HG03196 (cell line): ENCODE results near the gene PTGES3.
A peak's percentile ranks its signal among the peaks of the same experiment; 100 is the strongest.
"Not testable (repeated sequence)": the region's sequence is repeated elsewhere in the genome, so short reads cannot be mapped to it uniquely, and the experiment has no call there.

Experiments used
- ATAC-seq: cut with Tn5 transposase; IDR thresholded peaks from one replicate; pipeline ENCODE4 v1.9.1; 2021; ENCODE audit not compliant: unreplicated experiment

PTGES3 gene

DNA sequence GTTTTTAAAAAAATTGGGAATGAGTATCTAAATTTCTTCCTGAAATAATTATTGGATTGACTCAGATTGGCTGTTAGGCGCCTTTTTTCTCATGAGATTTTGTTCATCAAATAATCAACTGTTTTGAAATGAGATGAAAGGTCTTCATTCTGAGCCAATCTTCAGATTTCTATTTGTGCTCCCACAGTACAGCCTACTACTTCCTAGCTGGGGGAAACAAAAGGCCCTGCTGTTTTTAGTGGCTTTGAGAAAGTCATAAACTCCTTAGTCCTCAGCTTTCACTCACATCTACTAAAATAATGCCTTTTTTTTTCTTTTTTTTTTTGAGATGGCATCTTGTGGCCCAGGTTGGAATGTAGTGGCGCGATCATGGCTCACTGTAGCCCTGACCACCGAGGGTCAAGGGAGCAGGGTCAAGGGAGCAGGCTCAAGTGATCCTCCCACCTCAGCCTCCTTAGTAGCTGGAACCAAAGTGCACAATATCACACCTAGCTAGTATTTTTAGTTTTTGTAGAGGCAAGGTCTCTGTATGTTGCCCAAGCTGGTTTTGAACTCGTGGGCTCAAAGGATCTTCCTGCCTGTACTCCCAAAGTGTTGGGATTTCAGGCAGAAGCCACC lies 21.8 kb upstream of the PTGES3 start:
- no peak for ATAC-seq

DNA sequence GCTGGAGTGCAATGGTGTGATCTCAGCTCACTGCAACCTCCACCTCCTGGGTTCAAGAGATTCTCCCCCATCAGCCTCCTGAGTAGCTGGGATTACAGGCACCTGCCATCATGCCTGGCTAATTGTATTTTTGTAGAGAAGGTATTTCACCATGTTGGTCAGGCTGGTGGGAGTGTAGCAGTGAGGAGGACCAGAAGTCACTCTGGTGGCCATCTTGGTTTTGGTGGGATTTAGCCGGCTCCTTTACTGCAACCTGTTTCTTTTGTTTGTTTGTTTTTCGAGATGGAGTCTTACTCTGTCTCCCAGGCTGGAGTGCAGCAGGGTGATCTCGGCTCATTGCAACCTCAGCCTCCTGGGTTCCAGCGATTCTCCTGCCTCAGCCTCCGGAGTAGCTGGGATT lies 16.4 kb upstream of the PTGES3 start:
- ATAC-seq = not testable (repeated sequence)

DNA sequence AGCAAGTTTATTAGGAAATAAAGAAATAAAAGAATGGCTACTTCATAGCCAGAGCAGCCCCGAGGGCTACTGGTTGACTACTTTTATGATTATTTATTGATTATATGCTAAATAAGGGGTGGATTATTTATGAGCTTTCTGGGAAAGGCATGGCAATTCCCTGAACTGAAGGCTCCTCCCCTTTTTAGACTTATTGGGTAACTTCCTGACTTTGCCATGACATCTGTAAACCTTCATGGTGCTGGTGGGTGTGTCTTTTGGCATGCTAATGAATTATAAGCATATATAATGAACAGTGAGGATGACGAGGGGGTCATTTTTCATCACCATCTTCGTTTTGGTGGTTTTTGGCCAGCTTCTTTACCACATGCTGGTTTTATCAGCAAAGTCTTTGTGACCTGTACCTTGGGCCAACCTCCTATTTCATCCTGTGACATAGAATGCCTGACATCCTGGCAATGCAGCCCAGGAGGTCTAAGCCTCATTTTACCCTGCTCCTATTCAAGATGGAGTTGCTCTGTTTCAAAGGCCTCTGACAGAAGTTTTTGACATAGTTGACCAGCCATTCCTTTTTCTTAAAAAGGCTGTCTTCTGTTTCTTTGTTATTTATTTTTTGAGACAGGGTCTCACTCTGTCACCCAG lies 11.1 kb upstream of the PTGES3 start:
- no peak for ATAC-seq

DNA sequence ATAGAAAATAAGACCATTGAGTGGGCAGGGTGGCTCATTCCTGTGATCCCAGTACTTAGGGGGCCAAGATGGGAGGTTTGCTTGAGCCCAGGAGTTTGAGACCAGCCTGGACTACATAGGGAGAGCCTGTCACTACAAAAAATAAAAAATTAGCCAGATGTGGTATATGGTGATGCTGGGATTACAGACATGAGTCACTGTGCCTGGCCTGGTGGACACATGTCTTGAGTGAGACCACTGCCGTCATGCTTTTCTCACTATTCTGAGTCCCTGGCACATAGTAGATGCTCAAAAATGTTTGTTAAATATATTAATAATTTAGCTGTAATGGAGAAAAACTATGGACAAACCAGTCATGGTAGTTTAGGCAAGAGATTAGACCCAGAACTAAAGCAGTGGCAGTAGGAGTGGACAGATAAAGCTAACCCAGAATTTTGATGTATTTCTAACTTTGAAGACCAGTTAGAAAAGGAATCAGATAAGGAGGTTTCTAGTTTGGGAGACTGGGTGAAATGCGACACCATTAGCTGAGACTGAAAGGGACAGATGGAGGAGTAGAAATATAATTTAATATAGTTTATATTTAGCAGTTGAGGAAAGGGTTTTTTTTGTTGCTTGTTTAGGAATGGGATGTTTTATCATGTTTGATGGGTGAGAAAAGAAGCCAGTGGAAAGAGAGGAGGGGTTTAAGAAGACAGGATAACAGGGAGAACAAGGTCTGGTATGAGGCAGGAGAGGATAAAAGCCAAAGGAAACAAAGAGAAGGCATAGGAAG lies 7.4 kb upstream of the PTGES3 start:
- ATAC-seq = no peak

DNA sequence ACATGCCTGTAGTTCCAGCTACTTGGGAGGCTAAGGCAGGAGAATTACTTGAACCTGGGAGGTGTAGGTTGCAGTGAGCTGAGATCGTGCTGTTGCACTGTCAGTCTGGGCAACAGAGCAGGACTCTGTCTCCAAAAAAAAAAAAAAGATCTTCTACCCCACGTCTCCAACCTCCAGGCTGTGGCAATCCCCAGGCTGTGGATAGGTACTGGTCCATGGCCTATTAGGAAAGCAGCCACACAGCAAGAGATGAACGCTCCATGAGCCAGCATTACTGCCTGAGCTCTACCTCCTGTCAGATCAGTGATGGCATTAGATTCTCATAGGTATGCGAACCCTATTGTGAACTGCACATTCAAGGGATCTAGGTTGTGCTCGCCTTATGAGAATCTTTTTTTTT lies 6.1 kb upstream of the PTGES3 start:
- ATAC-seq = no peak

DNA sequence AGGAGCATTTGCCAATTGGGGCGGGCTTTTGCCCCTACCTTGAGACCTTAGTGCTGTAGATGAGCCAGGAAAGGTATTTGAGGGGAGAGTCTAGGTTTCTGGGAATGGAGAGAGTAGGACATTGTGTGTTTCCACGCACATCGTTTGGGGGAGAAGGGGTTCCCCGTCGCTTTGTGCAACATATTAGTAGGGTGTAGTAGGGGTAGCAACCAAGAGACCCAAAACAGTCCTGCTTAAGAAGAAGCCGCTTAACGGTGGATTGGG lies 694 bp upstream of the PTGES3 start:
- no peak for ATAC-seq

DNA sequence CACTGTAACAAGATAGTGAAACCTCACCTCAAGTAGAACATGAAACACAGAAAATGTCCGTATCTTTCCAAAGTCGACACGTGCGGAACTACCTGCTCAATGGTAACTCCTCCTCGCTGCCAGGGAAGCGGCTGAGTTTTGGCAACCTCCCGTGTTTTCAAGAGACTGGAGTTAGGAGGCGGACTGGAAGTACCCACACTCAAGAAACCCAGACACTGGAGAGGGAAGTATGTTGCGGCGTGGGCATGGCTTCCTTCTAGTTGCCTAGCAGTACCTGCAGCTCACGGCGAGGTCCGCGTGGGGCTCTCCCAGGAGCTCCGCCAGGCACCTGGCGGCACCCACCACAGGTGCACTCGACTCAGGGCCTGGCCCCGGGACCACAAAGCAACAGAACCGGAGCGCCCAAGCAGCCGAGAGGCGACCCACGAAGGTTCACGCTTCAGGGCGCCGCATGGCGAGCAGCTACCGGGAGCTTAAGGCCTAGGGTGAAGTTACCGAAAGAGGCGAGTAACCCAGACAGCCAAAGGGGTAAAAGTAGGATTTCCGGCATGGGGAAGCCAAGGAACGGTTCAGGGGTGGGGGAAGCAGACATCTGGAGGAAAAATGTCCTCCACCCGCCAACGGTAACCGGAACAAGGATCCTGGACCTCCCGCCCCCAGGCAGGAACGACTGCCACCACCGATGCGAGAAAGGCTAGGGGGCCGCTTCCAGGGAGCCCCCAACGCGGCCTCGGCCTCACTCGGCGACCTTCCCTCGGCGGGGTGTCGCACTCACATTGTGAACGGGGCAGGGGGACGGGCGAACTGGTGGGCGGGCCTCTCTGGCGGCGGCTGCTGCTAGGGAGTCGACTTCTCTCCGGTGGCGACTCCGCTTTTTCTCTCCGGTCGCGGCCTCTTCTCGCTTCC lies 608 bp downstream of the PTGES3 start:
- ATAC-seq = peak; percentile 26

DNA sequence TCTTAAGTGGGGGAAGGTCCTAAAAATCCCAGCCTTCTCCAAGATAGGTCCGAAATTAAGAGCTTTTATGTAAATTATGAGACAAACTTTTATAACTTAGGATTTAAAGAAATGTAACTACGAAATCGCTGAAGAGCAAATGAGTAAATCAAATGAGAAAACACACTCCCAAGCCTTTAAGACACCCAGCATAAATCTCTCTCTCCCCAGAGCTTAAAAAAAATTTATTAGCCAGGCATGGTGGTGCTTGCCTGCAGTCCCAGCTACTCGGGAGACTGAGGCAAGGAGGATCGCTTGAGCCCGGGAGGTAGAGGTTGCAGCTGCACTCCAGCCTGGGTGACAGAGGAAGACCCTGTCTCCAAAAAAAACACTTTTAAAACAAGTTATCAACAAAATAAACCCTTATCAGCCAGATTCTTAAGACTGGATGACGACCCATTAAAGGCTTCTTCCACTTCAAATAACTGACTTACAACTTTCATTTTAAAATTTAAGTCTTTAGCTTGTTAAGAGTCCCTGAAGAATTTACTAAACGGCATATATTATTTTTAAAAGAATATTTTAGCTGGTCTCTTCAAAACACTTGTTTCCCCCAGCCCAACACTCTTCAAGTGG lies 3.2 kb downstream of the PTGES3 start:
- no peak for ATAC-seq

DNA sequence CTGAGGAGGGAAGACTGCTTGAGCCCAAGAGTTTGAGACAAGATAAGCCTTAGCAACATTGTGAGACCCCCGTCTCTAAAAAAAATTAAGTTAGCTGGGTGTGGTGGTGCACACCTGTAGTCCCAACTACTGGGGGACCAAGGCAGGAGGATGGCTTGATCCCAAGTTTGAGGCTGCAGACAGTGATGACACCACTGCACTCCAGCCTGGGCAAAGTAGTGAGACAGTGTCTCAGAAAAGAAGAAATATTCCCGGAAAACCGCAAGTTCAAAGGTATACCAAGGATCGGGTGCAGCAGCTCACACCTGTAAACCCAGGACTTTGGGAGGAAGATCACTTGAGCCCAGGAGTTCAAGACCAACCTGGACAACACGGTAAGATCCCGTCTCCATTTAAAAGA lies 5.8 kb downstream of the PTGES3 start:
- ATAC-seq = no peak

DNA sequence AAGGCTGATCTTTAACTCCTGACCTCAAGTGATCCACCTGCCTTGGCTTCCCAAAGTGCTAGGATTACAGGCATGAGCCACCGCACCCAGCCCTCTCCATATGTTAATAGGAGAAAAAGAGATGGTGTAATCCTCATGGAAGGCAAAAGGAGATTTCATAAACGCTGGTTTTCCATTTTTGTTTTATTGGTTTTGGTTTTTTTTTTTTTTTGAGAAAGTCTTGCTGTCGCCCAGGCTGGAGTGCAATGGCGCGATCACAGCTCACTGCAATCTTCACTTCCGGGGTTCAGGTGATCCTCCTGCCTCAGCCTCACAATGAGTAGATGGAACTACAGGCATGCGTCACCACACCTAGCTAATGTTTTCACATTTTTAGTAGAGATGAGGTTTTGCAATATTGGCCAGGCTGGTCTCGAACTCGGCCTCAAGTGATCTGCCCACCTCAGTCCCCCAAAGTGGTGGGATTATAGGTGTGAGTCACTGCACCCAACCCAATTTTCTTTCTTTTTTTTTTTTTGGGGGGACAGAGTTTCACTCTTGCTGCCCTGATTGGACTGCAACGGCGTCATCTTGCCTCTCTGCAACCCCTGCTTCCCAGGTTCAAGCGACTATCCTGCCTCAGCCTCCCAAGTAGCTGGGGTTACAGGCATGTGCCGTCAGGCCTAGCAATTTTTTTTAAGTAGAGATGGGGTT lies 8.1 kb downstream of the PTGES3 start:
- ATAC-seq = no peak

DNA sequence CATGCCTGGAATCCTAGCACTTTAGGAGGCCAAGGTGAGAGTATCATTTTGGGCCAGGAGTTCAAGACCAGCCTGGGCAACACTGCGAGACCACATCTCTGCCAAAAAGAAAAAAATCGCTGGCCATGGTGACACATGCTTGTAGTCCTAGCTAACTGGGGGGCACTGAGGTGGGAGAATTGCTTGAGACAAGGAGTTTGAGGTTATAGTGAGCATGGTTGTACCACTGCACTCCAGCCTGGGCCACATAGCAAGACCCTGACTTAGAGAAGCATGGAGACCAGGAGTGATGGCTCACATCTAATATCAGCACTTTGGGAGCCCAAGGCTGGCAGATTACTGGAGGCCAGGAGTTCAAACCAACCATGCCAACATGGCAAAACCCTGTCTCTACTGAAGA lies 9.2 kb downstream of the PTGES3 start:
- ATAC-seq = no peak

DNA sequence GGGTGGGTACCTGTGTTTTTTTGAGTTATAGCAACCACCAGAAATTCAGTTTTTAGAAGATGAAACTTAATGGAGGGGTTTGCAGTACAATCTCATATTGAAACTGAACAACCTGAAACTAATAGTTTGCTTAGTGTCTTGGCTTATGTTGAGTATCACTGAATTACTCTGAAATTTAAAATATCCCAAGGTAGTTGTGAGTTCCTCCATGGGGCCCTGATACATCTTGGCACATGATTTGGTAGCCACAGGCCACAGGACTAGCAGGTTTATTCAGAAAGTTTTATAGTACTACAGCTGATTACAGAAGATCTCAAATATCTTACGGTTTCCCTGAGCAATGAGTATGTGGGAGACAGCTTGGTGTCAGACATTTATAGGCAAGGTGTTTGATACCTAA lies 10.4 kb downstream of the PTGES3 start:
- ATAC-seq = no peak

DNA sequence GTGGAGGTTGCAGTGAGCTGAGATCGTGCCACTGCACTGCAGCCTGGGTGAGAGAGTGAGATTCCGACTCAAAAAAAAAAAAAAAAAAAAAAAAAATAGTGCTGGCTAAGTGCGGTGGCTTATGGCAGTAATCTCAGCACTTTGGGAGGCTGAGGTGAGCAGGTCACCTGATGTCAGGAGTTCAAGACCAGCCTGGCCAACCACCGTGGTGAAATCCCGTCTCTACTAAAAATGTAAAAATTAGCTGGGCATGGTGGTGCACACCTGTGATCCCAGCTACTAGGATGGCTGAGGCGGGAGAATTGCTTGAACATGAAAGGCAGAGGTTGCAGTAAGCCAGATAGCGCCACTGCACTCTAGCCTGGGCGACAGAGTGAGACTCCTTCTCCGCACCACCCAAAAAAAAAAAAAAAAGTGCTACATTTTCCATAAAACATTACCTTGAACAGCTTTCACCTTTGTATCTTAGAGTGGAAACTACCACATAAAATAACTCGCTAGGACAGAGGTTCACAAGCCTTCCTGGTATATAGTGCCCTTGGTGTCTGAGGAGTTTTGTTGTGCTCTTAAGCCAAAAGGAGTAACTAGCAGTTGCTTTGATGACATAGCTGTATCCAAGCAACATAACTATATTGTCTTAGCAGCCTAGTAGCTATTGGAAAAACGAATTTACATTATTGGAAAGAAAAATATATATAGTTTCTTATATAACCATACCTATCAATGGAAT lies 11.1 kb downstream of the PTGES3 start:
- ATAC-seq = no peak

DNA sequence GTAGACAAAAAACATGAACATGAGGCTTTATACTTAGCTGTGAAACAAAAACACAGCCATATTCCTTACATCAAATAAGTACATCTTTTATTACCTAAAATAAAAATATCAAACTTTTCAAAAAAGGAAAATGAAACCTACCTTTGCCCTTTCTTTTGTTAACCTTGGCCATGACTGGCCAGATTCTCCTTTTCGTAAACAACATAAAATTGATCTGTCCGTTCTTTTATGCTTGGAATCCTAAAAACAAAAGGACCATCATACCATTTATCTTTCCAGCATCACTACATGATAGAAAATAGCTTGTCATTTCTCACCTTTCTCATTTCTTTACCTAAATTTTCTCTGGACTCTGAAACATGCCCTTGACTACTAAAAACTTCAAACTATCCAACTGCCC lies 16.5 kb downstream of the PTGES3 start:
- ATAC-seq = no peak

DNA sequence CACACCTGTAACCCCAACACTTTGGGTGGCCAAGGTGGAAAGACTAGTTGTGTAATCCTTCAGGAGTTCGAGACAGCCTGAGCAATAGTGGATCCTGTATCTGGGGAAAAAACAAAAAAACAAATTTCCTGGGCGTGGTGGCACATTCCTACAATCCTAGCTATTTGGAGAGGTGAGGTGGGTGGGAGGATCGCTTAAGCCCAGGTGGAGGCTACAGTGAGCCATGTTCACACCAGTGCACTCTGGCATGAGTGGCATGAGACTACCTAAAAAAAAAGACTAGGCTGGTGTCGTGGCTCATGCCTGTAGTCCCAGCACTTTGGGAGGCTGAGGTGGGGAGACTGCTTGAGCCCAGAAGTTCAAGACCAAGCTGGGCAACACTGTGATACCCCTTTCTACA lies 17.2 kb downstream of the PTGES3 start:
- no peak for ATAC-seq

DNA sequence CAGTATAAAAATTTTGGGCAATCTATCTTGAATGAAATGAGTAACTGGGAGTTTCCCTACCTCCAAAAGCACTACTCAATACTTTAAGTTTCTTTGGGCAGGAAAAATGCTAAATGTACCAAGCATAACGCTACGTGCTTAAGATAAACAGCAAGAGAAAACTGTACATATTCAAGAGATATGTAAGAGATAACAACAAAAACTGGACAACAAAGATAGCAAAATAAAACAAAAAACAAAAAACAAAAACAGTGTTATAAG lies 20.0 kb downstream of the PTGES3 start:
- no peak for ATAC-seq

DNA sequence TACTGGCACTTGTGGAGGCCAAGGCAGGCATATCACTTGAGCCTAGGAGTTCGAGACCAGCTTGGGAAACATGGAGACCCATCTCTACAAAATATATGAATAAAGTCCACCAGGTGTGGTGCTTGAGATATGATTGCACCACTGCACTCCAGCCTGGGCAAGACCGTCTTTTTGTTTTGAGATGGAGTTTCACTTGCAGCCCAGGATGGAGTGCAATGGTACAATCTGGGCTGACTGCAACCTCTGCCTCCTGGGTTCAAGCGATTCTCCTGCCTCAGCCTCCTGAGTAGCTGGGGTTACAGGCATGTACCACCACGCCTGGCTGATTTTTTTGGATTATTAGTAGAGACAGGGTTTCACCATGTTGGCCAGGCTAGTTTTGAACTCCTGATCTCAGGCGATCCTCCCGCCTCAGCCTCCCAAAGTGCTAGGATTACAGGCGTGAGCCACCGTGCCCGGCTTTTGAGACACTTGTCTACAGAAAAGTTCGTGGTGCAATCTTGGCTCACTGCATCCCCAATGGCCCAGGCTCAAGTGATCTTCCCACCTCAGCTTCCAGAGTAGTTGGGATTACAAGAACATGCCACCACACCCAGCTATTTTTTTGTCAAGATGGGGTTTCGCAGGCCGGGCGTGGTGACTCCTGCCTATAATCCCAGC lies 26.0 kb downstream of the PTGES3 start:
- ATAC-seq = no peak

DNA sequence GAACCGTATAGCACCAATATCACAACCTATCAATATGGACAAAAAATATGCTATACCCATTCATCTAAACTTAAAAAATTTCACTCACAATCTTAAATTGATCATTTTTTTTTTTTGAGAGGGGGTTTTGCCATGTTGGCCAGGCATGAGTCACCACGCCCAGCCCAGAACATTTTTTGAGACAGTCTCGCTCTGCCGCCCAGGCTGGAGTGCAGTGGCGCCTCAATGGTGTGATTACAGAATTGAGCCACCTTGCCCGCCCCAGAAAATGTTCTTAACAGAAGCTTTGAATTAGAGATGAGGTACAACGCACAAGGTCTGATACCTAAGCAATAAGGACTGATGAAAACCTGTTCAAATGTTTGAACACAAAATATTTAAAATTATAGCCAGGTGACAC lies 26.5 kb downstream of the PTGES3 start:
- no peak for ATAC-seq

DNA sequence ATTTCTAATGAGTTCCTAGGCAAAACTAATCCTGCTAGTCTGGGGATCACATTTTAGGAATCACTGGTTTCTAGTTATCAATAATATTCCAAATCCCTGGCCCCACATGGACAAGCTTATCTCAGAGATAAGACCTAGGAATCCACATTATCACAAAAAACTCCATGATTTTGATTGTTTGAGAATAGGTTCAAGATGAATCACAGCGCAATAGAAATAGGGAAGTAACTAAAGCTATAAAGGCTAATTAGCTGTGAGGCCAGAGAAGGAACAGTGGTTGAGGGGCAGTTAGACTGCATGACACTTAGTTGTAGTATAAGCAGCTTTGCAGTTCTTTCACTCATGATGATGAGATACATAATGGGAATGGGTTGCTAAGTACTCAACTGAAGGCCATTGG lies 29.2 kb downstream of the PTGES3 start:
- no peak for ATAC-seq
